ENCODE data around the gene MRPL14.
A peak's percentile ranks its signal among the peaks of the same experiment; 100 is the strongest.

The MRPL14 gene

GRCh38 chr6:44078827-44079671 is 48.2 kb downstream of the MRPL14 start:
- no peak for DNase-seq (ENCODE audit: low read depth)

DNA sequence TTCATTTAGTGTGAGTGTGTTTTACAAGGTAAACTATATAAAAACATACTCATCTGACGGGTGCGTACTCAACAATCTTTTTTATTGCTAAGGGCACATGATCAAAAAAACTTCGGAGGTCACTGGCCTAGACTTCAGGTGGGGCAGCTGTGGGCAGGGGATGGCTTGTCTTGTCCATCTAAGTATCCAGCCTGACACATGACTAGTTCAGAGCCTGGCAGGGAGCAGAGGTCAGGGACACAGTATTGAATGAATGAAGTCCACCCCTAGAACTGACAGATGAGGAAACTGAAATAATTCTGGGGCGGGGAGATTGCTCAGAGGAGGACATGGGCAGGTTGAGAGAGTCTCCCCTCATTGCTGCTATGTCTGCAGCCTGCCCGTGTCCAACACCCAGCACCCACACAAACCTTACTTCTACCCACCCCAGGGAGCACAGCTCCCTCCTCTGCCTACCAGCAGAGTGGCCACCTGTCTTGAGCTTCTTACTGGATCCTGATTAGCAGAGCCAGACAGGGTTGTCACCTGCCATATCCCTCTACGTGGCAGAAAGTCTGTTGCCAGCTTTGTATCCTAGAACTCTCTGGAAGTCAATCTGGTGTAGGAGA is 48.9 kb downstream of the MRPL14 start:
- no peak for DNase-seq (ENCODE audit: low read depth)

DNA sequence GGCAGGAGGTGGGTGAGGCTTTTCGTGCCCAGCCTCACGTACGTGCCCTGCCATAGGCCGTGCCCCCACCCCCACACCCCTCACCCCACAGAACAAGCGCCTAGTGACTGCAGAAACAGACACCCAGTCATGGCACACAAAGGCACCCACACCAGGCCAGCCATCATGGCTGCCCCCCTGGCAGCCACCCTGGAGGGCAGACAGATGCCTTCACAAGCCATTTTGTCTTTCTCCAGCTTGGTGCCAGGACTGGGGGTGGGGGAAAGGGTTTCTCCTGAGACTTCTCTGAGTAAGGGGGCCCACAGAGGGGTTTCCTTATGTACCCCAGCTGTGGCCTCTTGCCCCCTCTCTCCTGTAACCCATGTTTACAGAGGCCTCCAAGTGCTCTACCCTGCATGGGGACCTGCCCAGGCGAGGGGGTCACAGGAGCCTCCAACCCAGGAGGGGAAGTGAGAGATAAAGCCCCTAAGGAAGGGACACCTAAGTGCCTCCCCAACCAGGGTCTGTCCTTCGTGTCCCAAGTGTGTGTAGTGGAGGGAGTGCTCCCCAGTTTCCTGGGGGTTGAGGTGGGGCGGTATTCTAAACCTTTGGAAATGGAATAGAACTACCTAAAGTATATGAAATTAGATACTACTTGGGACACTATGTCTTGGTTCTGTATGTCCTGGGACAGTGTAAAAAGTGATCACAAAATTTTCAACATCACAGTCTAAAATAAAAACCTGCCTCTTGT is 49.9 kb downstream of the MRPL14 start:
- DNase-seq (ENCODE audit: low read depth), result no peak

- DNase-seq (ENCODE audit: low read depth), result no peak
These were observed 50.7 kb downstream of the MRPL14 start for GRCh38 chr6:44076356-44077213.

GRCh38 chr6:44075647-44076355 is 51.5 kb downstream of the MRPL14 start:
- DNase-seq (ENCODE audit: low read depth), result no peak

GRCh38 chr6:44074813-44075646 is 52.2 kb downstream of the MRPL14 start:
- DNase-seq (ENCODE audit: low read depth), result no peak

DNA sequence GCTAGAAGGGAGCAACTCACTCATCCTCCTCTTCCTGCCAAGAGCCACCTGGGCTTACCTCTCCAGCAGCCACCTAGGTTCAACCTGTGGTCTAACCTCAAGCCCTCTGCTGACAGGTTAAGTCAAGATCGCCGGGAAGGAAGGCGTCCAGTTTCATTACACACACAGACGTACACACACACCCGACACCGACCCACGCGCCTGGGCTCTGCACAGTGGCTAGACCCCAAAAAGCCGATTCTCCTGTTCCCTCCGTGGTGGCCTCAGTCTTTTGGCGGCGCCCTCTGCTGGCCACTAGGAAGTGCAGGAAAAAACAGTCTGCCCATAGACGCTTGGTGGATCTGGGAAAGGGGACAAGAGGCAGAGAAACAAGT is 52.8 kb downstream of the MRPL14 start:
- DNase-seq (ENCODE audit: low read depth), result no peak

DNA sequence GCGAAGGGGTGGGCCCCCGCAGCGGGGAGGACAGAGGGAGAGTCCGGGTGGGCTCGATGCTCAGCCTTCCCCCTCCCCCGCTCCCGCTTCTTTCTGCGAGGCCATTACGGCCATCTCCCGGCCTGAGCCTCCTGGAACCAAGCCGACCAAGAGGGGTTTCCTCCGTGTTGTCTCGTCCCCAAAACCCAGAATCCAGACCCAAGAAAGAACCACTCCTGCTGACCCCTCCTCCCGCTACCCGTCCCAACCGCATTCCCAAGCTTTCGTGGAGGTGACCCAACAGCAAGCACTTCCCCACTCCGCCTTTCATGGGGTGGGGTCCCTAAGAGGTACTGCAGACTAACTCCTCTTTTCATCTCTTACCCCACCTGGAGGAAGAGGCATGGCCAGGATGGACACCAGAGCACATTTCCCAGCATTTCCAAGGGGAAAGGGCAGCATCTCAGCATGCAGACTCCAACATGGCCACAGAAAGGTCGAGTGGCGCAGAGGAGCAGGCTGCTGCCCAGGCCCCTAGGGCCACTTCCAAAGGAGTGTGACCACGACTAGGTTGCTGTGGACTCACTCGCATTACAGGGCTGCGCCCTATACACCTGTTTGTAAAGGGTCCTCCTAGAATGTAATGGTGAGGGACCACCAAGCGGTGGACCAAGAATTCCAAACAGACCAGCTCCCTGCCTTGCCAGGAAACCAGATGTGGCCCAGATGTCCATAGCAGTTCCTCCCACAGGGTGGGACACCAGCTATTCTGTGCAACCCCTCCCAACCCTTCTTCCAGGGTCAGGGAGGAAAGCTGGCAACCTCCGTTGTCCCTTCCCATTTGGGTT is 53.4 kb downstream of the MRPL14 start:
- DNase-seq (ENCODE audit: low read depth), result no peak

DNA sequence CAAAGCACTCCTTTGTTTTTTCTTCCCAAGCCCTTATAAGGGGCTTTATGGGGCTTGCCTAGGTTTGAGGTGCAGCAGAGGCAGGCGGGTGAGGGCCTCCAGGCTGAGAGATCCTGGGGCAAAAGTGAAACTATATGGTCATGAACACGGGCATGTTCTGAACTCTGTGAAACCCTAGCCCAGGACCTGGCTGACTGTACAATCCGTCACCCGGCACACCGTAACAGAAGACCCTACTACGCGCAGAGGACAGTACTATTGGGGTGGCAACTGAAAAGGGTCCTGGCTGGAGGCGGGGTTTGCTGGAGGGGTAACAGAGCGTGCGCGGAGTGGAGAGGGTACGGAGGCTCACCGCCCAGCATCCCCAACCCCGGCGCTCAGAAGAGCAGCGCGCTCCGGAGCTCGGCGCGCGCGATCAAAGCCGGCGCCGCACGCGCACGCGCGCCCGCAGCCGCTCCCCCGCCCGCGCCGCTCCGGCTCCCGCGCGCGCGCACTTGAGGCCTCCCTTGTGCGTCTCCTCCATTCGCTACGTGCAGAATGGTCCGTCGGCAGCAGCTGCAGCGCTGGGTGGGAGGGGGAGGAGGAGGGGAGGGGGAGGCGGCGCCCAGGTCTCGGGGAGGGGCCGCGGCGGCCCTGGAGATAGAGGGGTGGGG is 54.2 kb downstream of the MRPL14 start:
- DNase-seq (ENCODE audit: low read depth), result peak; percentile 51

GRCh38 chr6:44072452-44072958 is 54.7 kb downstream of the MRPL14 start:
- DNase-seq (ENCODE audit: low read depth), result no peak

- peak; percentile 83 for DNase-seq (ENCODE audit: low read depth)
These were observed 55.4 kb downstream of the MRPL14 start for GRCh38 chr6:44071670-44072451.

GRCh38 chr6:44068607-44069296 is 58.5 kb downstream of the MRPL14 start:
- DNase-seq (ENCODE audit: low read depth), result no peak

- no peak for DNase-seq (ENCODE audit: low read depth)
These were observed 59.8 kb downstream of the MRPL14 start for GRCh38 chr6:44067173-44068139.

DNA sequence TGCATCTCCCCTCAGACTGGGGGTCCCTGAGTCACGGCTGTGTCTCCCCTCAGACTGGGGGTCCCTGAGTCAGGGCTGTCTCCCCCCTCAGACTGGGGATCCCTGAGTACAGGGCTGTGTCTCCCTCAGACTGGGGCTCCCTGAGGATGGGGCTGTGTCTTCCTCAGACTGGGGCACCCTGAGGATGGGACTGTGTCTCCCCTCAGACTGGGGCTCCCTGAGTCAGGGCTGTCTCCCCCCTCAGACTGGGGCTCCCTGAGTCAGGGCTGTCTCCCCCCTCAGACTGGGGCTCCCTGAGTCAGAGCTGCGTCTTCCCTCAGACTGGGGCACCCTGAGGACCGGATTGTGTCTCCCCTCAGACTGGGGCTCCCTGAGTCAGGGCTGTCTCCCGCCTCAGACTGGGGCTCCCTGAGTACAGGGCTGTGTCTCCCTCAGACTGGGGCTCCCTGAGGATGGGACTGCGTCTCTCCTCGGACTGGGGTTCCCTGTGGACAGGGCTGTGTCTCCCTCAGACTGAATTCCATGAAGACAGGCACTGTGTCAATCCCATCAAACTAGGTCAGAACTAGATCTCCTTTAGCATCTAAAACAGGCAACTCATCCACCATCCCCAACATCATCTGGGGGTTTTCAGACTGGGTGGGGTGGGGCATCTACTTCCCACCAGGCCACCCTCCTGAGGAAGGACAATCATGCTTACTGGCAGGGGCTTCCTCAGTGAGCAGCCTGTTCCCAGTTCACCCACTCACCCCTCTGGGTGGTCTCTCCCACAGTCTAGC is 60.7 kb downstream of the MRPL14 start:
- DNase-seq (ENCODE audit: low read depth), result no peak

DNA sequence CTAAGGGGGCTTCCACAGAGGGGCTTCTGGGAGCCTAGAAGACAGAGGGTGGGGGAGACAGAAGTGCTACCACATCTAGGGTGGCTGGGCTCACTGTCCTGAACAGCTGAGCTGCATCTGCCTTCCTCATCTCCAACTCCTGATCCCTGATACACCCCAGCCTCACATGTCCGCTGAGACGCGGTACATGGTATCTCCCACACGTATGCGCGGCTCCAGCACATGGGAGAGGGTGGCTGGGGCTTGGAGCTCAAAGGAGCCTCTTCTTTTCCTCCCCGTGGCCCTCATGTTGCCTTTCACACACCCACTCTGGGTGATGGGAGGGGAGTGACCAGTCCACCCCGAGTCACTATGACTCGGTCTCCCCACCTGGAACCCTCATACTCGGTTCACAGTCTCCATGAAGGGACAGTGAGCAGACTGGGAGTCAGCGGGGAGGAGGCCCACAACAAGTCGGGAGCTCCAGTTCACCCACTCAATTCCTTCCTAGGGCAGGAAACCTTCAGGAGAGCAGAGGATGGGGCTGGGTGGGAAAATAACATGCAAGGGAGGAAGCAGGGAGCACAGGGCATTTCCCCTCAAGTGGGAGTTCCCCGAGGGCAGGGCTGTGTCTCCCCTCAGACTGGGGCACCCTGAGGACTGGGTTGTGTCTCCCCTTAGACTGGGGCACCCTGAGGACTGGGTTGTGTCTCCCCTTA is 61.7 kb downstream of the MRPL14 start:
- no peak for DNase-seq (ENCODE audit: low read depth)

Data from GM04504 (cell line).